ENCODE data around the gene HES1. TPM values are rescaled to one million over a fixed set of nuclear protein-coding genes. Genes with fewer than 3 reads are reported as not detected.
"Not testable (repeated sequence)": the region's sequence is repeated elsewhere in the genome, so short reads cannot be mapped to it uniquely, and the experiment has no call there.

The HES1 gene
- total RNA-seq, 6 donors from 2014 or later: 12.6 to 43.4 (median 25.9) TPM

DNA sequence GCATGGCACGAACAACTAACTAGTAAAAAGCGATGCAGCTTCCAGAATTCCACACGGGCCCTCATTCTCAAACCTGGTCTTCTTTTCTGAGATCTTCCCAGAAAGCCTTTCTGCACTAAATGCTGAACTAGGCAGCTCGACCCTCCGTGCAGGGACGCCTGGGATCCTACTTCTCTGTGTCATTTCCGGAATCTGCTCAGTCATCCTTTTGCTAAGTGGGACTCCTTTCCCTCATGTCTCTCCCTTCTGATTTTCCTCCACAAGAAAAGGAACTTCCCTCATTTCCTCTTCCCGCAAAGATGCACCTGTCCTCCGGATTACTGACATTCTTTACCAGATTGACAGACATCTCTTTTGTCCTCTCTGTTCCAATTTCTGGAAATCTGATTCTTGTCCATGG lies 9.2 kb upstream of the HES1 start:
- Histone ChIP-seq H3K9me3 (no peaks in the 10 kb centered on the region), H3K27me3 (no peaks in the 10 kb centered on the region), H3K4me1 (peaks cover 3 to 24% (median 6%) of the 10 kb centered on the region in 4 donors), H3K27ac (no peak overlapping the region), H3K4me3 (no peak overlapping the region), H3K36me3 (no peaks in the 10 kb centered on the region)
- ATAC-seq (ENCODE audit: low FRiP score in 2 of 2) (no peak), DNase-seq (no peak)
- TF ChIP-seq, protein P1, sequence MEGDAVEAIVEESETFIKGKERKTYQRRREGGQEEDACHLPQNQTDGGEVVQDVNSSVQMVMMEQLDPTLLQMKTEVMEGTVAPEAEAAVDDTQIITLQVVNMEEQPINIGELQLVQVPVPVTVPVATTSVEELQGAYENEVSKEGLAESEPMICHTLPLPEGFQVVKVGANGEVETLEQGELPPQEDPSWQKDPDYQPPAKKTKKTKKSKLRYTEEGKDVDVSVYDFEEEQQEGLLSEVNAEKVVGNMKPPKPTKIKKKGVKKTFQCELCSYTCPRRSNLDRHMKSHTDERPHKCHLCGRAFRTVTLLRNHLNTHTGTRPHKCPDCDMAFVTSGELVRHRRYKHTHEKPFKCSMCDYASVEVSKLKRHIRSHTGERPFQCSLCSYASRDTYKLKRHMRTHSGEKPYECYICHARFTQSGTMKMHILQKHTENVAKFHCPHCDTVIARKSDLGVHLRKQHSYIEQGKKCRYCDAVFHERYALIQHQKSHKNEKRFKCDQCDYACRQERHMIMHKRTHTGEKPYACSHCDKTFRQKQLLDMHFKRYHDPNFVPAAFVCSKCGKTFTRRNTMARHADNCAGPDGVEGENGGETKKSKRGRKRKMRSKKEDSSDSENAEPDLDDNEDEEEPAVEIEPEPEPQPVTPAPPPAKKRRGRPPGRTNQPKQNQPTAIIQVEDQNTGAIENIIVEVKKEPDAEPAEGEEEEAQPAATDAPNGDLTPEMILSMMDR (IDR thresholded peaks at IDR 0.05): no peak
- TF ChIP-seq POLR2A (IDR thresholded peaks at IDR 0.05) (no peak), EP300 (IDR thresholded peaks at IDR 0.05) (no peak), POLR2AphosphoS5 (IDR thresholded peaks at IDR 0.05) (no peak)
- WGBS, 2 donors: 82 to 91% methylated on average over 9 of the region's 9 CpGs

DNA sequence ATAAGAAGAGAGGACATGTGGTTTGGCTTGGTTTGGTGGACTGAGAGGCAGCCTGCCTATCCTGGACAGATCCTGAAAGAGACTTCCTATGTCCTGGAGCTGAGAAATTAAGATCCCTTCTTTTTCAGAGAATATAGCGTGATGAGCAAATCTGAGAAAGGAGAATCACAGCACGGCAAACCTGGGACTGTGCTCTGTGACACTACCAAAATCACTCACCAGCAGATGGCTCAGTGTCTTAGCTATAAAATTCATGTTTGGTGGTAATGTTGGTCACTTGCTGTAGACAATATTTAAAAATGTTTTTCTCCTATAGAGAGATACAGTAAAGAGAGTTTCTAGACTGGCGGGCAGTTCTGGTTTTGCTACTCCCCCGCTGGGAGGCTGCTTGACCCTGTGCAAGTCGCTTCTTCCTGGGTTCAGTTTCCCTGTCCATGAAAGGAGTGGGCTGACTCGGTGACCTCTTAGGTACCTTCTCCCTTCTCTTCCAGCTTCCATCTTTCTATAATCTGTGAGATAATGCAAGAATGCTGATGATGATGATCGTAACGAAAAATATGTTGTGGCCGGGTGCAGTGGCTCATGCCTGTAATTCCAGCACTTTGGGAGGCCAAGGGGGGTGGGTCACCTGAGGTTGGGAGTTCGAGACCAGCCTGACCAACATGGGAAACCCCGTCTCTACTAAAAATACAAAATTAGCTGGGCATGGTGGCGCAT lies 7.6 kb upstream of the HES1 start:
- no peaks in the 10 kb centered on the region for H3K9me3 ChIP-seq
- no peak for DNase-seq

DNA sequence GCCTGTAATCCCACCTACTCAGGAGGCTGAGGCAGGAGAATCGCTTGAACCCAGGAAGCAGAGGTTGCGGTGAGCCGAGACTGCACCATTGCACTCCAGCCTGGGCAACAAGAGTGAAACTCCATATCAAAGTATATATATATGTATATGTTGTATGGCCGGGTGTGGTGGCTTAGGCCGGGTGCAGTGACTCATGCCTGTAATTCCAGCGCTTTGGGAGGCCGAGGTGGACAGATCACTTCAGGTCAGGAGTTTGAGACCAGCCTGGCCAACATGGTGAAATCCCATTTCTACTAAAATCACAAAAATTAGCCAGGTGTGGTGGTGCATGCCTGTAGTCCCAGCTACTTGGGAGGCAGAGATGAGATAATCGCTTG lies 7.0 kb upstream of the HES1 start:
- H3K36me3 ChIP-seq; ATAC-seq (ENCODE audit: low FRiP score in 2 of 2); H3K4me3 ChIP-seq; H3K9me3 ChIP-seq; DNase-seq; H3K27ac ChIP-seq; H3K27me3 ChIP-seq: not testable (repeated sequence)
- H3K4me1 ChIP-seq: peaks cover 8 to 30% (median 15%) of the 10 kb centered on the region in 4 donors
- WGBS, 2 donors: 92 to 93% methylated on average over 8 of the region's 8 CpGs

More for the DNA sequence above, 7.6 kb upstream of the HES1 start:
- 93 to 96% methylated on average over 12 of the region's 12 CpGs for WGBS, 2 donors
- Histone ChIP-seq H3K36me3 (no peaks in the 10 kb centered on the region), H3K4me3 (no peak overlapping the region), H3K4me1 (peaks cover 3 to 25% (median 10%) of the 10 kb centered on the region in 4 donors), H3K27me3 (no peaks in the 10 kb centered on the region), H3K27ac (no peak overlapping the region)
- no peak for ATAC-seq (ENCODE audit: low FRiP score in 2 of 2)
- TF ChIP-seq POLR2AphosphoS5 (IDR thresholded peaks at IDR 0.05): no peak
- TF ChIP-seq, protein P1 (IDR thresholded peaks at IDR 0.05): no peak
- no peak for TF ChIP-seq POLR2A (IDR thresholded peaks at IDR 0.05)
- TF ChIP-seq EP300 (IDR thresholded peaks at IDR 0.05): no peak

DNA sequence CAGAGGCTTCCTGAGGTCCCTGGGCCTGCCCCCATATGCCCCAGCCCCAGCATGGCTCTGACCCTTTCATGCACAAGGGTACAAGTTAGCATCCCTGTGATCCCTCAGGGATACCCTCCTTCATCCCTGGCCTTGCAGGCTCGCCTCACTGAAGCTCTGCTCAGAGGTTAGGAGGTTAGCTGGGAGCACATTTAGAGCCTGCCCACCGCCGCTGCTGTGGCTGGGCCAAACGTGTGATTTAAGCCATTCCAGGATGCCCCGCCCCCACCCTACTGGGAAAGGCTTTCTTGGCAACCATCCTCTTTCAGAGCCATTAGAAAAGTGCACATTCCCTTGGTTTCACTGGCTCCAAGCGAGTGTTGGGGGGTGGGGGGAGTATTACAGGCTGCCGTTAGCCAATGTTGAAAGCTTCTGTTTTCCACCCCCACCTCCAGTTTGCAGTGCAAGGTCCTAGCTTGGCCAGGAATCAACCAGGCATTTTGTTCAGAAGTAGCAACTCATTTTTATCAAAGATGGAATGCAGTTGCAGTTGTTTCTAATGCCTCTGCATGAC lies 6.3 kb upstream of the HES1 start:
- no peak overlapping the region for H3K27ac ChIP-seq
- H3K4me1 ChIP-seq: peaks cover 11 to 35% (median 15%) of the 10 kb centered on the region in 4 donors
- TF ChIP-seq POLR2A (IDR thresholded peaks at IDR 0.05): no peak
- no peak for TF ChIP-seq POLR2AphosphoS5 (IDR thresholded peaks at IDR 0.05)
- no peak for TF ChIP-seq EP300 (IDR thresholded peaks at IDR 0.05)
- TF ChIP-seq, protein P1 (IDR thresholded peaks at IDR 0.05): no peak
- peaks cover 0 to 4% (median 0%) of the 10 kb centered on the region in 4 donors for H3K27me3 ChIP-seq
- ATAC-seq (ENCODE audit: low FRiP score in 2 of 2): no peak
- WGBS, 2 donors: 36 to 46% methylated on average over 7 of the region's 7 CpGs
- H3K9me3 ChIP-seq: no peaks in the 10 kb centered on the region
- no peak overlapping the region for H3K4me3 ChIP-seq
- no peak for DNase-seq
- no peaks in the 10 kb centered on the region for H3K36me3 ChIP-seq

DNA sequence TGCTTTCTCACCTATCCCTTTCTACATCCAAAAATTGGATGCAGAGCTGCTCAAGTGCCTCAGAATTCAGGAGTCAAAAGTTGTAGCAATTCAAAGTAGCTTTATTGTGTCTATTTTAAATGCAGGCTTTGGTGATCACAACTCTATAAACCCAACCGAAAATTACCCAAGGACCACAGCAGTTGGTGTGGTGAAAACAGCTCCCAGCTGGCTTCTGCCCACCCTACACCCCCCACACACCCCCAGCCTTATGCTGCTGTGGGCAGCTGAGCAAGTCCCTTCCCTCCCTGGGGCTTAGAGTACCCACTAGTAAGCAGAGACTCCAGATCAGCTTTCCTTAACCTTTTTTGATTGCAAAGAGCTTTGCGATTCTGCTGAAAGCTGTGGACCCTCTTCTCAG lies 5.8 kb upstream of the HES1 start:
- WGBS, 2 donors: 67 to 81% methylated on average over 2 of the region's 2 CpGs
- peaks cover 0 to 4% (median 0%) of the 10 kb centered on the region in 4 donors for H3K27me3 ChIP-seq
- H3K36me3 ChIP-seq: no peaks in the 10 kb centered on the region
- ATAC-seq (ENCODE audit: low FRiP score in 2 of 2) (no peak), DNase-seq (no peak)
- H3K27ac ChIP-seq: no peak overlapping the region
- H3K9me3 ChIP-seq: no peaks in the 10 kb centered on the region
- peaks cover 15 to 41% (median 16%) of the 10 kb centered on the region in 4 donors for H3K4me1 ChIP-seq
- TF ChIP-seq, protein P1 (IDR thresholded peaks at IDR 0.05): no peak
- TF ChIP-seq POLR2AphosphoS5 (IDR thresholded peaks at IDR 0.05) (no peak), EP300 (IDR thresholded peaks at IDR 0.05) (no peak), POLR2A (IDR thresholded peaks at IDR 0.05) (no peak)
- no peak overlapping the region for H3K4me3 ChIP-seq
